HUDEP-2 (cell line): ENCODE measurements around the gene LCLAT1.
"Not testable (repeated sequence)": the region's sequence is repeated elsewhere in the genome, so short reads cannot be mapped to it uniquely, and the experiment has no call there.

Experiments used
- DNase-seq, 76 experiments: peaks; one replicate each; lab custom pipeline; 2025; ENCODE audit not compliant: unreplicated experiment in 76 of 76; lab: John Stamatoyannopoulos, UW

Gene LCLAT1

DNA sequence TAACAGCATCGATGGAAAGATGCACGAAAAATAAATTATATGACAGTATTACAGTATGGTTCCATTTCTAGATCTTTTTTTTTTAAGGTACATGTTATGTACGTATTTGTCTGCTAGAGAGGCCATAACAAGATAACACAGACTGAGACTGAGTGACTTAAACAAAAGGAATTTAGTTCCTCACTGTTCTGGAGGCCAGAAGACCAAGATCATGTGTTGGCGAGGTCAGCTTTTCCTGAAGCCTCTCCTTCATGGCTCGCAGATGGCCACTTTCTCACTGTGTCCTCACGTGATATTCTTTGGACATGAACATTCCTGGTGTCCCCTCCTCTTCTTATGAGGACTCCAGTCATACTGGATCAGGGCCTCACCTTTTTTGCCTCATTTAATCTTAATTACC is 182.8 kb downstream of the LCLAT1 start:
- peak in 1 of 76 experiments; percentile 11 for DNase-seq

- peak in 10 of 76 experiments; percentile 8 to 48 (median 27) for DNase-seq
Observed at GRCh38 chr2:30631051-30631671, 184.1 kb downstream of the LCLAT1 start.

GRCh38 chr2:30633039-30633438 is 186.0 kb downstream of the LCLAT1 start:
- no peak for DNase-seq

- no peak for DNase-seq
Observed at GRCh38 chr2:30636311-30636710, 189.3 kb downstream of the LCLAT1 start.

- no peak for DNase-seq
Observed at GRCh38 chr2:30639836-30640235, 192.8 kb downstream of the LCLAT1 start.

DNA sequence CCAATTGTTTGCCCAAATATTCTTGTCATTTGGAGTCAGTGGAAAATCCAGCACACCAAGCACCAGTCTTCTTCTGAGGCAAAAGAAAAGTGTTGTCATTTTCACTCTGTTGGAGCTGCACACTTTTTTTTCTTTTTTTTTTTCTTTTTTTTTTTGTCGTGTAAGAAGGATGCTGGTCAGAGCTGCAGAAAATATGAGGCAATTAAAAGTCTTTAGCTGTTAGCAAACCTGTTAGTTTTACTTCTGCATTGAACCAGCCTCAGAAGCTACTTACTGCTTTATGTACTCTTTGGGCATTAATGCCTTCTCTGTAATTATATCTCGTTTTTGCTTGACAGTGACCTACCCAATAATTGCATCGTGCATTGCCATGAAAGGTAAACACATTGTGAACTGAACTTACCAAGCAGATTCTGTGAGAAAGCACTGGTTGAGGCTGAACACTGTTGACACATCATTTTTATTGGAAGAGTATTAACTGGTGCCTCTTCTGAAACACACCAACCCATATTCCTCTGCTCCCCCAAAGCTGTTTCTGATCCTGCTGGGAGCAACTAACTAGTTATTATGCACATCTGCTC is 194.8 kb downstream of the LCLAT1 start:
- no peak for DNase-seq

DNA sequence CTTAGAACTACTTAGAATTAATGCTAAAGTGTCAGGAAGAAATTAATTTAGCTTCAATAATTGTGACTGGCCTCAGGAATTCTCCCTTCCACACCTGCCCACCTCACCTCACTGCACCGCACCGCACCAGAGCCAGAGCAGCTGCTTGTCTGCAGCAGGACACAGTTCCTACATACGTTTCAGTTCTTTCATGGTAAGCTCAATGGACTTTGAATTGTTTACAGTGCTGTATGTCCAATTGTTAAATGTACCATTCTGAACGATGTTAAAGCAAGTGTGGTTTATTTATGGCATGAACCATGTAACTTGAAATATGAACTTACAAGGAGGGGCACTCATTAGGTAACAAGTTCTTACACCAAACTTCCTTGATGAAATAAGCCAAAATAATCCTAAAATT is 196.0 kb downstream of the LCLAT1 start:
- DNase-seq: not testable (repeated sequence)

GRCh38 chr2:30643674-30644073 is 196.6 kb downstream of the LCLAT1 start:
- no peak for DNase-seq

DNA sequence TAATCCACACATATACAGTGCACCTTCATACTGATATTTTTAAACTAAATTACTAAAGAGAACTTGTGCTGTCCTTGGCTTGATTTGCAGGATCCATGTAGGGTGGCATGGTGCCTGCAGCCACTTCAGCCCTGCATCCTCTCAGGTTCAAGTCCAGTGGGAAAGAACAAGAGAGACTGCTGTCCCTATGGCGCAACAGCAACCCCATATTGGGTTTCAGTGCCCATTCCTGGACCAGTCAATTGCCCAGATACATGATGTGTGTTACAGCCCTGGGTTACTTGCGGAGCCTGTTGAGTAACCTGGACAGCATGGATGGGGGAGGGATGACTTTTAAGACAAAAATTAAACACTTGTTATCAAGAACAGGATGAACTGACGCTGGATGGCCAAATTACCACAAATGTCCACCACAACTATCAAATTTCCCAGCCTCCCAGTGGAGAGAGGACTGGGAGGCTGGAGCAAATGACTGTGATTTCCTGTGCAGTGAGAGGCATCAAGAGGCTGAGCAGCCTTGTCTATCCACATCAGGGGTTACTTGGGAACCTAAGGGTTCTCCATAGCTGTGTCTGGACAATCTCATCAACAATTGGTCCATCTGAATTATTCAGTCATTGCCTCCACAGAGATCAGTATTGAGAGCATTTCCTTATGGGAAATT is 198.2 kb downstream of the LCLAT1 start:
- no peak for DNase-seq

GRCh38 chr2:30645745-30646119 is 198.7 kb downstream of the LCLAT1 start:
- no peak for DNase-seq

- DNase-seq: no peak
Observed at GRCh38 chr2:30647752-30648457, 200.9 kb downstream of the LCLAT1 start.

DNA sequence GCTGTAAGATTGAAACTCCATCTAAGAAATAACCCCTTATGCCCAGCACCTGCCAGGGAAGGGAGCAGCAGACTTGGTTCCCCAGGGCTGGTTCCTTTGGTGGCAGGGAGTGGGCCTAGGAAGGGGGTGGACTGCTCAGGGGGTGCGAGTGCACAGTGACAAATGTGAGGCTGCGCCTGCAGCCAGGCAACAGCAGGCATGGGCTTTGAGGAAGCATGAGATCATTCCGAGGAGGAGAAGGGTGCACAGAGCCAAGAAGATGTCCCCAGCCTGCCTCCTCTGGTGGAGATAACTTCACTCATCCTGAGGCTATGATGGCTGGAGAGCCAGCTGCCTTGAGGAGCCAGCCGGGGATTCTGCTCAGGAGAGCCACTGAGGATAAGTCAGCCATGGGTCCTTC is 202.2 kb downstream of the LCLAT1 start:
- no peak for DNase-seq

DNA sequence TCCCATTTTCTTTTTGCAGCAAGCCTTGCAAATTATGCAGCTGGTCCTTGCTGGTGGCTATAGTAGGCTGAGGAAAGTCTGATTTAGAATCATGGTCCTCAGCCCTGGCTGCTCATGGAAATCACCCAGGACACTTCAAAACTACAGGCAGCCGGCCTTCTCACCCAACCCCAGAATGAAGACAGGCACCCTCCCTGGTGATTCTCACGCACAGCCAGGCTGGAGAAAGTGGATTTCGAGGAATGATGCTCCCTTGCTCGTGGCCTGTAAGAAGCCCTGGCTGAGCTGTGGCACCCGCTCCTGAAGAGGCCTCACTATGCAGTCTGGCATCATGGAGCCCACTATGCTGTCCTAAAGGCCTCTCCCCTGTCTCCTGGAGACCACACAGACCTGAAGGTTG is 202.8 kb downstream of the LCLAT1 start:
- DNase-seq: no peak

GRCh38 chr2:30652271-30652915 is 205.3 kb downstream of the LCLAT1 start:
- DNase-seq: no peak

DNA sequence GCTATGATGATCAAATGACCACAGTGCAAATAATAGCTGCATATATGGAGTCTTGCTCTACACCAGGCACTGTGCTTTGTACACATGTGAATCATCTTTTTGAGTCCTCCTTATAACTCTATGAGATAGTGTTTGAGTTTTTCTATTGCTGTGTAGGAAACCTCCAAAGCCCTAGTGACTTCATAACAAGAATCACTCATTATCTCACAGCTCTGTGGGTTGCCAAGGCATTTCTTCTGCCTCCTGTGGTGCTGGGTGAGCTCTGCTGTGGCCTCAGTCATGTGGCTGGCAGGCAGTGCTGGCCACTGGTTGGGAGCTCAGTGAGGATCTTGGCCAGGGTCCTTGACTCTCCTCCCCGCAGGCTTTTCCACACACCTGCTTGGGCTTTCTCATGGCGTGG is 206.8 kb downstream of the LCLAT1 start:
- DNase-seq: no peak

DNA sequence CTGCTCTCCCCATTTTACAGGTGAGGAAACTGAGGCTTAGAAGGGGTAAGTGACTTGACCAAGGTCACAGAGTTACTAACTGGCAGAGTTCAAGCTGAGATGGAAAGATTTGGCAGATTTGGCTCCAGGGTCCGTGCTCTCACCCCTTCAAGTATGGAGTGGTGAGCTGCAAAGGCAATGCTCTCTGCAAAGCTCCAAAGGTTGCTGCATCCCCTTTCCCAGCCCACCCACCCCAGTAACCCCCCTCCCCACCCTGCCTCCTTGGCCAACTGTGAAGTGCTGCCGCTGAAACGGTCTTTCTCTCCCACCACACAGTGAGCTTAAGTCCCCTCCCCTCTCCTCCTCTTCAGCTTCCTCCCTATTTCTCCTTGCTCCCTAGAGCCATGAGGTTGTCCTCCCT is 207.4 kb downstream of the LCLAT1 start:
- no peak for DNase-seq

GRCh38 chr2:30655211-30655610 is 208.2 kb downstream of the LCLAT1 start:
- no peak for DNase-seq

DNA sequence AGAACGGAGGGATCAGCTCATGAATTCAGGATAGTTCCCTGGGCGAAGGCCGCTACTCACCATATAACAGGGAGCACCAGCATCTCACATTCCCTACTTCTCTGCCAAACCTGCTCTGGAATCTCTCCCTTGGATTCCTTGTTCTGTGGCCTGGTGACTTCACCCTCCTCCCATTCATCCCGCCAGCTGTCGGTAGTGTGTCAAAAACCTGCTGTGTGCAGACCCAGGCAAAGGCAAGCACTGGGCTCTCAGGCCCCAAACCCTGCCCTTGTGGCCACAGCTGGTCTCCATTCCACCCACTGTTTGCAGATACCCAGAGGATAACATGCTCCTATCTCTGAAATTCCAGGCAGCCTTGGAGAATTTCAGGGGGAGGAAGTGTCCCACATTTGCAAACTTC is 208.6 kb downstream of the LCLAT1 start:
- DNase-seq: no peak

- no peak for DNase-seq
Observed at GRCh38 chr2:30656079-30656478, 209.0 kb downstream of the LCLAT1 start.

GRCh38 chr2:30661173-30662107 is 214.4 kb downstream of the LCLAT1 start:
- peak in 1 of 76 experiments; percentile 12 for DNase-seq
